ENCODE data around the gene CIAO2A. TPM values are rescaled to one million over a fixed set of nuclear protein-coding genes. Genes with fewer than 3 reads are reported as not detected.

Gene CIAO2A
- total RNA-seq, 3 donors from 2014 or later (not counting 1 experiment from before 2014, with no cell fraction given), result 20.2 to 23.9 (median 22.9) TPM

DNA sequence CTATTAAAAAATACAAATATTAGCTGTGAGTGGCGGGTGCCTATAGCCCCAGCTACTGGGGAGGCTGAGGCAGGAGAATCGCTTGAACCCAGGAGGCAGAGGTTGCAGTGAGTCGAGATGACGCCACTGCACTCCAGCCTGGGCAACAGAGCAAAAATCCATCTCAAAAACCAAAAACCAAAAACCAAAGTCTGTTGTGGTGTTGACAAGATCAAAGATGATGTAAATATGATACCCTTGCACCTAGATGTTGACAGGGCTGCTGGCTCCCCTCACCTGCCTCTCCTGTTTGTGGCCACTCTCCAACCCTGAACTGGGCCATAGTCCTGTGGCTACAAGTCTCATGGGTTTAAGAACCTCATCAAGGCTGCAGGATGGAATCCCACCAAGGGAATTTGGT is 63.5 kb downstream of the CIAO2A start:
- Mint-ChIP-seq H3K9me3 (no peaks in the 10 kb centered on the region), H3K4me1 (peaks cover 11 to 17% of the 10 kb centered on the region in 2 donors), H3K36me3 (no peaks in the 10 kb centered on the region), H3K4me3 (no peak overlapping the region), H3K27me3 (ENCODE audit: low read depth in 2 of 2) (no peaks in the 10 kb centered on the region), H3K27ac (no peak overlapping the region)
- no peak for DNase-seq
- intact Hi-C loops (cut with micrococcal nuclease), result no loop called here
- ATAC-seq, result no peak
- no peaks in the 10 kb centered on the region for H3K9me3 ChIP-seq (ENCODE audit: control insufficient read depth, insufficient read depth, low read length)
- 73% methylated on average over 4 of the region's 4 CpGs for WGBS (ENCODE audit: insufficient coverage)
- H3K27ac ChIP-seq (ENCODE audit: low read length), result no peak overlapping the region
- no peak overlapping the region for H3K4me3 ChIP-seq (ENCODE audit: low read length)
- no peaks in the 10 kb centered on the region for H3K36me3 ChIP-seq (ENCODE audit: control insufficient read depth, insufficient read depth, low read length)
- TF ChIP-seq, protein P1, sequence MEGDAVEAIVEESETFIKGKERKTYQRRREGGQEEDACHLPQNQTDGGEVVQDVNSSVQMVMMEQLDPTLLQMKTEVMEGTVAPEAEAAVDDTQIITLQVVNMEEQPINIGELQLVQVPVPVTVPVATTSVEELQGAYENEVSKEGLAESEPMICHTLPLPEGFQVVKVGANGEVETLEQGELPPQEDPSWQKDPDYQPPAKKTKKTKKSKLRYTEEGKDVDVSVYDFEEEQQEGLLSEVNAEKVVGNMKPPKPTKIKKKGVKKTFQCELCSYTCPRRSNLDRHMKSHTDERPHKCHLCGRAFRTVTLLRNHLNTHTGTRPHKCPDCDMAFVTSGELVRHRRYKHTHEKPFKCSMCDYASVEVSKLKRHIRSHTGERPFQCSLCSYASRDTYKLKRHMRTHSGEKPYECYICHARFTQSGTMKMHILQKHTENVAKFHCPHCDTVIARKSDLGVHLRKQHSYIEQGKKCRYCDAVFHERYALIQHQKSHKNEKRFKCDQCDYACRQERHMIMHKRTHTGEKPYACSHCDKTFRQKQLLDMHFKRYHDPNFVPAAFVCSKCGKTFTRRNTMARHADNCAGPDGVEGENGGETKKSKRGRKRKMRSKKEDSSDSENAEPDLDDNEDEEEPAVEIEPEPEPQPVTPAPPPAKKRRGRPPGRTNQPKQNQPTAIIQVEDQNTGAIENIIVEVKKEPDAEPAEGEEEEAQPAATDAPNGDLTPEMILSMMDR (IDR thresholded peaks at IDR 0.05), result no peak
- peaks cover 19% of the 10 kb centered on the region for H3K4me1 ChIP-seq (ENCODE audit: control insufficient read depth, insufficient read depth, low read length)
- no peaks in the 10 kb centered on the region for H3K27me3 ChIP-seq (ENCODE audit: control insufficient read depth, insufficient read depth, low read length)

DNA sequence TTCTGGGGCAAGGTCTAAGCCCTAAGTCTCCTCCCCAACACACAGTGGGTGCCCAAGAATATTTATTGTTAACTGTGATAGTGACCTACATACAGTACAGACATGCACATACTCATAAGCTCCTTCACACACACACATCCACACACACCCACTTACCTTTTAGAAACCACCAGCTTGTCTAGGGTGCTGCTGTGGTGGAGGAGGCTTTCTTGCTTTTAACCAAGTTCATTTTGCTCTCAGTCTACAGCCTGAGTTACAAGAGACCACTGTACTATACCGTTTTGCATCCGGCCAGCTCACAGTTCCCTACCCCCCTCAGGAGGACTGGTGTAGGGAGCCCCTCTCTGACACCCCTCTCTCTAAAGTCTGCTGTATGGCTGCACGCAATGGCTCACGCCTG is 64.0 kb downstream of the CIAO2A start:
- Histone ChIP-seq H3K4me1 (ENCODE audit: control insufficient read depth, insufficient read depth, low read length) (peaks cover 19% of the 10 kb centered on the region), H3K9me3 (ENCODE audit: control insufficient read depth, insufficient read depth, low read length) (no peaks in the 10 kb centered on the region), H3K27ac (ENCODE audit: low read length) (no peak overlapping the region), H3K27me3 (ENCODE audit: control insufficient read depth, insufficient read depth, low read length) (no peaks in the 10 kb centered on the region), H3K36me3 (ENCODE audit: control insufficient read depth, insufficient read depth, low read length) (no peaks in the 10 kb centered on the region), H3K4me3 (ENCODE audit: low read length) (no peak overlapping the region)
- peak in 1 of 2 donors; percentile 23 for DNase-seq
- Mint-ChIP-seq H3K27ac (peak overlapping the region in 1 of 2 donors; percentile 61), H3K36me3 (no peaks in the 10 kb centered on the region), H3K9me3 (no peaks in the 10 kb centered on the region), H3K4me1 (peaks cover 14 to 19% of the 10 kb centered on the region in 2 donors), H3K4me3 (no peak overlapping the region), H3K27me3 (ENCODE audit: low read depth in 2 of 2) (no peaks in the 10 kb centered on the region)
- 80% methylated on average over 4 of the region's 4 CpGs for WGBS (ENCODE audit: insufficient coverage)
- intact Hi-C loops (cut with micrococcal nuclease), result no loop called here
- TF ChIP-seq, protein P1 (IDR thresholded peaks at IDR 0.05), result no peak
- peak in 1 of 3 donors; percentile 53 for ATAC-seq

DNA sequence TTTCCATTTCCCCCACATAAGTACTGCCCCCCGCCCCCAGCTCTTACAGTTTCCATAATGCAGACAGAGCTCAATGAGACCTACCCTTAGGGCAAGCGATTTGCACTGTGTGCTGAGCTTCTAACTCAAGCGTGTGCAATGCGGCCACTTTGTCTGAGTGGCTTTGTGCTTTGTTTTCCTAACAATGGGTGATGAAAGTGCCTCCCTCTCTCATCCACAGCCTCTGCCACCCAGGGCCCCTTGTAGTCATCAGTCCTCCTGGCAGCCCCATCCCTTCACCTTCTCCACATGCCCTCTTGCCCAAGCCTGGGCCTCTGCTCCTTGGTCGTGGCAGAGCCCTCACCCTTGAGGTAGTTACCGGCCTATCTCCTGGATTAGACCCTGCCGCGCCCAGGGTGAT is 64.5 kb downstream of the CIAO2A start:
- TF ChIP-seq, protein P1 (IDR thresholded peaks at IDR 0.05), result no peak
- no peaks in the 10 kb centered on the region for H3K27me3 ChIP-seq (ENCODE audit: control insufficient read depth, insufficient read depth, low read length)
- no peak for DNase-seq
- H3K27ac ChIP-seq (ENCODE audit: low read length), result no peak overlapping the region
- 69% methylated on average over 8 of the region's 8 CpGs for WGBS (ENCODE audit: insufficient coverage)
- Mint-ChIP-seq H3K9me3 (no peaks in the 10 kb centered on the region), H3K4me3 (no peak overlapping the region), H3K4me1 (peaks cover 19 to 22% of the 10 kb centered on the region in 2 donors), H3K27me3 (ENCODE audit: low read depth in 2 of 2) (no peaks in the 10 kb centered on the region), H3K36me3 (no peaks in the 10 kb centered on the region), H3K27ac (peak overlapping the region in 1 of 2 donors; percentile 61)
- peaks cover 19% of the 10 kb centered on the region for H3K4me1 ChIP-seq (ENCODE audit: control insufficient read depth, insufficient read depth, low read length)
- intact Hi-C loops (cut with micrococcal nuclease), result no loop called here
- no peaks in the 10 kb centered on the region for H3K36me3 ChIP-seq (ENCODE audit: control insufficient read depth, insufficient read depth, low read length)
- no peak overlapping the region for H3K4me3 ChIP-seq (ENCODE audit: low read length)
- H3K9me3 ChIP-seq (ENCODE audit: control insufficient read depth, insufficient read depth, low read length), result no peaks in the 10 kb centered on the region
- no peak for ATAC-seq

DNA sequence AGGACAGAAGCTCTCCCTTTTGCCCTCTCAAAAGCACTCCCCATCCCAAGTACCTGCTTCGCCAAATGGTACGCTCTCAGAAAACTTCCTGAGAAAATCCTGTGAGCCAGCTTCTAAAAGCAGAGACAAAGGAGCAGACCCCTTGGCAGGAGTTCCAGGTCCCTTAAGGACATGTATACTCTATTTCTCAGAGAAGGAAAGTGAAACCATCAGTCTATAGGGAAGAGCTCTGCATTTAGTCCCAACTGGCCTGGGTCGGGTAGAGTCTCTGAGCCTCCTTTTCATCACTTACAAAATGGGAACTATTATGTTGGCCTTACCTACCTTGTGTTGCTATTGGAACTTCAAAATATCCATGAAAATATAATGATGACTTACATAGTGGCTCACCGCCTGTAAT is 67.0 kb downstream of the CIAO2A start:
- intact Hi-C loops (cut with micrococcal nuclease), result no loop called here
- Mint-ChIP-seq H3K9me3 (no peaks in the 10 kb centered on the region), H3K27ac (no peak overlapping the region), H3K4me3 (no peak overlapping the region), H3K4me1 (peaks cover 12 to 14% of the 10 kb centered on the region in 2 donors), H3K27me3 (ENCODE audit: low read depth in 2 of 2) (no peaks in the 10 kb centered on the region), H3K36me3 (no peaks in the 10 kb centered on the region)
- DNase-seq (no peak), ATAC-seq (no peak)
- Histone ChIP-seq H3K27ac (ENCODE audit: low read length) (no peak overlapping the region), H3K4me1 (ENCODE audit: control insufficient read depth, insufficient read depth, low read length) (peaks cover 12% of the 10 kb centered on the region), H3K4me3 (ENCODE audit: low read length) (no peak overlapping the region), H3K36me3 (ENCODE audit: control insufficient read depth, insufficient read depth, low read length) (no peaks in the 10 kb centered on the region), H3K9me3 (ENCODE audit: control insufficient read depth, insufficient read depth, low read length) (no peaks in the 10 kb centered on the region), H3K27me3 (ENCODE audit: control insufficient read depth, insufficient read depth, low read length) (no peaks in the 10 kb centered on the region)
- WGBS (ENCODE audit: insufficient coverage), result 88% methylated on average over 4 of the region's 4 CpGs
- TF ChIP-seq, protein P1 (IDR thresholded peaks at IDR 0.05), result no peak

Measured in natural killer cell (primary cell).